IPS DF 4.7 (cell line): Measurements from ENCODE around the gene CLCA1.

Source experiments
- DNase-seq: peaks from one replicate; pipeline ENCODE4 v3.0.0-alpha.2; 2013; ENCODE audit warnings: low spot score; ENCODE audit errors: extremely low read depth

Gene CLCA1

DNA sequence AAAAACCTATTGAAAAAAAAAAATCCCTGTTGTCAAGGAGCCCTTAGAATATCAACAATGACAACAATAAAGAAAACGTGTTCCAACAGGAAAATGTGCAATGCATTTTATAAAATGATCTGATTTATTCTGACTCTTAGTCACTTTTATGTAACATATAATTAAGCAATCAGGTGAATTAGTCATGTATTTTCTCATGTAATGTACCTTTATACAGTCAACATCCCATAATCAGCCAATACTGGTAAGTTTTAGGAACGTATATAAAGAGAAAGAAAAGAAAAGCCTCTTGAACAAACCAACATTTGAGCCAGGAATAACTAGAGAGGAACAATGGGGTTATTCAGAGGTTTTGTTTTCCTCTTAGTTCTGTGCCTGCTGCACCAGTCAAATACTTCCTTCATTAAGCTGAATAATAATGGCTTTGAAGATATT, 78.1 kb downstream of the CLCA1 start, which contains the start of gene CLCA4:
CLCA4 (plus strand) TSS at position 292 of the 435 bp plus-strand sequence; CDS start at position 334, 42 bp downstream.
- no peak for DNase-seq

DNA sequence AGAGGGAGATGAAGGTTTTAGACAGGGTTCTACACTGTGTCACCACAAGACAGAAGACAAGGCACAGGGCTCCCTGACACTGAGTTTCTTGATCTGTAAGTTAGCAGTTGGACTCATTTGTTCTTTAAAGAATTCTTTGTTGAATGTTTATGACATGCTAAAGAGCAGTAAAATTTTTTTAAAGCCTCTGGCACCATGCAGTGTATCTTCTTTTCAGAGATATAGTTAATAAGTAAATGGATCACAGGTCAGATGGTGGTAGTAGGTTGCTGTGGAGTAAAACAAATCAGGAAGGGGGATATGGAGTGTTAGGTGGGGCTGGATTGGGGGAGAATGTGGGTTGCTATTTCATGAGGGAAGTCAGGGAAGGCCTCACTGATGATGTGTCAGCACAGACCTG, 80.1 kb downstream of the CLCA1 start:
- DNase-seq = no peak
